IMR-90 (cell line): ENCODE results near the gene RAB40C. TPM values are rescaled to one million over a fixed set of nuclear protein-coding genes. Genes with fewer than 3 reads are reported as not detected.

Source experiments
- ATAC-seq: fragments of 200-7000 bp; cut with Tn5 transposase; 2 replicates; pipeline ENCODE4 v1.9.1; 2020; ENCODE audit warnings: low read depth, mild to moderate bottlenecking, moderate library complexity
- BruUV-seq: library from RNA; stranded (reverse); fragments of 400-500 nt; replicated peaks from 2 replicates; lab custom pipeline; 2021; lab: Mats Ljungman, UMichigan
- CTCF ChIA-PET: fragments of 300-600 bp; formaldehyde crosslinking; extraction: SDS; loops from one replicate; lab custom pipeline; 2021; ENCODE audit warnings: antibody characterized with exemption; lab: Yijun Ruan, JAX
- POLR2A ChIA-PET: fragments of 300-600 bp; sonication (Branson Sonifier 250); formaldehyde crosslinking; loops from one replicate; lab custom pipeline; 2022; ENCODE audit warnings: antibody characterized with exemption; ENCODE audit not compliant: unreplicated experiment; lab: Charles Lee
- DNase-seq: peaks from one replicate; pipeline ENCODE4 v3.0.0; 2013
- H2AFZ ChIP-seq: replicated peaks from 2 replicates; pipeline ENCODE3; 2013; ENCODE audit warnings: low read length, mild to moderate bottlenecking; ENCODE audit not compliant: poor library complexity
- H2AK5ac ChIP-seq: 2 replicates; pipeline ENCODE4 v1.6.1; 2013; ENCODE audit warnings: low read depth, low read length, inconsistent platforms
- H2AK9ac ChIP-seq: replicated peaks from 2 replicates; pipeline ENCODE3; 2013; ENCODE audit warnings: mild to moderate bottlenecking, low read depth, low read length, moderate library complexity; ENCODE audit not compliant: poor library complexity
- H2BK120ac ChIP-seq: 2 replicates; pipeline ENCODE4 v1.6.1; 2013; ENCODE audit warnings: low read depth, low read length, inconsistent platforms
- H2BK15ac ChIP-seq: 3 replicates; pipeline ENCODE4 v1.6.1; 2013; ENCODE audit warnings: low read depth, low read length, inconsistent platforms
- H2BK20ac ChIP-seq: 2 replicates; pipeline ENCODE4 v1.6.1; 2013; ENCODE audit warnings: low read depth, mild to moderate bottlenecking, inconsistent platforms, low read length, moderate library complexity
- H2BK5ac ChIP-seq: 2 replicates; pipeline ENCODE4 v1.6.1; 2013; ENCODE audit warnings: mild to moderate bottlenecking, low read depth, low read length, inconsistent platforms; ENCODE audit not compliant: poor library complexity, severe bottlenecking
- H3K14ac ChIP-seq: replicated peaks from 2 replicates; pipeline ENCODE4 v1.6.1; 2013; ENCODE audit warnings: low read depth, low read length, inconsistent platforms
- H3K18ac ChIP-seq: 2 replicates; pipeline ENCODE4 v1.6.1; 2013; ENCODE audit warnings: low read depth, low read length, control low read depth
- H3K23ac ChIP-seq: 2 replicates; pipeline ENCODE4 v1.6.1; 2013; ENCODE audit warnings: low read depth, low read length, inconsistent platforms
- H3K27ac ChIP-seq: 2 replicates; pipeline ENCODE4 v1.5.1; 2013; ENCODE audit warnings: mild to moderate bottlenecking, control low read depth, low read length; ENCODE audit not compliant: insufficient read depth
- H3K27me3 ChIP-seq: 2 replicates; pipeline ENCODE4 v1.6.1; 2013; ENCODE audit warnings: low read length; ENCODE audit not compliant: control insufficient read depth, insufficient read depth
- H3K36me3 ChIP-seq: 2 replicates; pipeline ENCODE4 v1.6.1; 2013; ENCODE audit warnings: low read length, mixed read lengths; ENCODE audit not compliant: control insufficient read depth, insufficient read depth
- H3K4ac ChIP-seq: 2 replicates; pipeline ENCODE4 v1.6.1; 2013; ENCODE audit warnings: low read depth, low read length, inconsistent platforms
- H3K4me1 ChIP-seq: 2 replicates; pipeline ENCODE4 v1.6.1; 2013; ENCODE audit warnings: low read length, mixed read lengths; ENCODE audit not compliant: control insufficient read depth, insufficient read depth
- H3K4me2 ChIP-seq: 2 replicates; pipeline ENCODE4 v1.6.1; 2013; ENCODE audit warnings: low read depth, mild to moderate bottlenecking, control low read depth, low read length, moderate library complexity
- H3K4me3 ChIP-seq: 2 replicates; pipeline ENCODE4 v1.5.1; 2013; ENCODE audit warnings: low read depth, mild to moderate bottlenecking, control low read depth, low read length, moderate library complexity; ENCODE audit not compliant: insufficient read depth
- H3K56ac ChIP-seq: 2 replicates; pipeline ENCODE4 v1.6.1; 2013; ENCODE audit warnings: low read length, inconsistent platforms; ENCODE audit not compliant: insufficient read depth; ENCODE audit errors: extremely low read depth
- H3K79me1 ChIP-seq, 2 experiments: 2 replicates each; pipeline ENCODE4 v1.6.1; 2013; ENCODE audit warnings: low read length in 2 of 2, inconsistent platforms in 1 of 2, low read depth in 1 of 2
- H3K9ac ChIP-seq: 2 replicates; pipeline ENCODE4 v1.6.1; 2013; ENCODE audit warnings: low read depth, low read length, control low read depth
- H3K9me1 ChIP-seq: 2 replicates; pipeline ENCODE4 v1.6.1; 2013; ENCODE audit warnings: low read length, inconsistent platforms; ENCODE audit not compliant: insufficient read depth
- H3K9me3 ChIP-seq: 2 replicates; pipeline ENCODE4 v1.6.1; 2013; ENCODE audit warnings: low read length; ENCODE audit not compliant: control insufficient read depth, insufficient read depth
- H4K20me1 ChIP-seq: 2 replicates; pipeline ENCODE4 v1.6.1; 2013; ENCODE audit warnings: low read length, inconsistent platforms; ENCODE audit not compliant: insufficient read depth
- H4K5ac ChIP-seq: 2 replicates; pipeline ENCODE4 v1.6.1; 2013; ENCODE audit warnings: mild to moderate bottlenecking, low read depth, low read length, control low read depth
- H4K8ac ChIP-seq, 2 experiments: 2 replicates each; pipeline ENCODE4 v1.6.1; 2013; ENCODE audit warnings: low read depth in 2 of 2, low read length in 2 of 2, control low read depth in 1 of 2, inconsistent platforms in 1 of 2
- H4K91ac ChIP-seq: 2 replicates; pipeline ENCODE4 v1.6.1; 2013; ENCODE audit warnings: low read depth, low read length, inconsistent platforms; ENCODE audit not compliant: insufficient read depth
- BHLHE40 ChIP-seq: fragments of 150-350 bp; IDR thresholded peaks from 2 replicates; pipeline ENCODE4 v1.6.1; 2016; ENCODE audit warnings: mild to moderate bottlenecking, low read depth, low read length
- CEBPB ChIP-seq: IDR thresholded peaks from 2 replicates; pipeline ENCODE4 v1.6.1; 2012; ENCODE audit warnings: low read depth, low read length, improper control_type of control experiment
- CHD1 ChIP-seq: IDR thresholded peaks from 2 replicates; pipeline ENCODE4 v1.6.1; 2012; ENCODE audit warnings: low read depth, low read length, improper control_type of control experiment
- FOS ChIP-seq: fragments of 150-350 bp; IDR thresholded peaks from 2 replicates; pipeline ENCODE4 v1.6.1; 2016; ENCODE audit warnings: low read depth, low read length
- MAFK ChIP-seq: IDR thresholded peaks from 2 replicates; pipeline ENCODE4 v1.6.1; 2012; ENCODE audit warnings: low read depth, low read length, improper control_type of control experiment
- MAZ ChIP-seq: IDR thresholded peaks from 2 replicates; pipeline ENCODE4 v1.6.1; 2012; ENCODE audit warnings: low read depth, mild to moderate bottlenecking, low read length, improper control_type of control experiment, moderate library complexity, borderline replicate concordance
- MXI1 ChIP-seq: IDR thresholded peaks from 2 replicates; pipeline ENCODE4 v1.6.1; 2012; ENCODE audit warnings: low read depth, mild to moderate bottlenecking, low read length, moderate library complexity, borderline replicate concordance
- NFE2L2 ChIP-seq: fragments of 150-350 bp; IDR thresholded peaks from 2 replicates; pipeline ENCODE4 v1.6.1; 2016; ENCODE audit warnings: low read depth, mild to moderate bottlenecking, low read length
- POLR2A ChIP-seq: IDR thresholded peaks from 2 replicates; pipeline ENCODE4 v1.6.1; 2012; ENCODE audit warnings: mild to moderate bottlenecking, low read depth, low read length
- RAD21 ChIP-seq: IDR thresholded peaks from 2 replicates; pipeline ENCODE4 v1.6.1; 2012; ENCODE audit warnings: low read length, improper control_type of control experiment
- RCOR1 ChIP-seq: IDR thresholded peaks from 2 replicates; pipeline ENCODE4 v1.6.1; 2012; ENCODE audit warnings: mild to moderate bottlenecking, low read length, improper control_type of control experiment; ENCODE audit not compliant: insufficient replicate concordance
- RFX5 ChIP-seq: IDR thresholded peaks from 2 replicates; pipeline ENCODE4 v1.8.0; 2012; ENCODE audit warnings: low read depth, mild to moderate bottlenecking, low read length, moderate library complexity
- SMC3 ChIP-seq: fragments of 150-350 bp; IDR thresholded peaks from 2 replicates; pipeline ENCODE4 v1.6.1; 2016; ENCODE audit warnings: low read depth, mild to moderate bottlenecking, antibody characterized with exemption, low read length, moderate library complexity
- WGBS, 2 experiments: methylation state at CpG; one replicate each; pipeline versions ENCODE4 v1.1.5 to v1.1.7; 2013; ENCODE audit warnings: missing lambda C conversion rate in 2 of 2; ENCODE audit not compliant: insufficient read length in 1 of 2; ENCODE audit errors: extremely low coverage in 2 of 2; 5-methylcytosine and 5-hydroxymethylcytosine counted together
- dilution Hi-C: fragments of 300-500 bp; cut with HindIII; formaldehyde crosslinking; loops from one replicate; pipeline ENCODE4 v1.14.3; 2018; ENCODE audit warnings: low sequenced_read_pairs; ENCODE audit not compliant: unreplicated experiment
- in situ Hi-C: fragments of 300-500 bp; cut with MboI; formaldehyde crosslinking; loops from 3 replicates; pipeline ENCODE4 v1.14.3; 2019; ENCODE audit warnings: low sequenced_read_pairs, inconsistent platforms, mixed read lengths
- intact Hi-C: fragments of 100-400 bp; cut with micrococcal nuclease; formaldehyde crosslinking; loops from 2 replicates; pipeline ENCODE4 v1.10.0; 2022
- polyA plus RNA-seq, 3 experiments: library from polyadenylated mRNA; depleted of rRNA; stranded (reverse); fragments of >200 nt; gene quantifications; 2 replicates each; pipeline ENCODE4 v1.2.3, GENCODE V29; 2012; ENCODE audit warnings: low replicate concordance in 1 of 3
- total RNA-seq: library from RNA; depleted of rRNA; stranded (reverse); fragments of >200 nt; gene quantifications from 2 replicates; pipeline ENCODE4 v1.2.3, GENCODE V29; 2012
- TF ChIP-seq, protein P1 (sequence below): fragments of 150-350 bp; IDR thresholded peaks from 2 replicates; pipeline ENCODE4 v1.6.1; 2016; ENCODE audit warnings: low read depth, mild to moderate bottlenecking, low read length, moderate library complexity, borderline replicate concordance
- TF ChIP-seq, protein P2 (sequence below): fragments of 150-350 bp; IDR thresholded peaks from 2 replicates; pipeline ENCODE4 v1.6.1; 2017; ENCODE audit warnings: mild to moderate bottlenecking, antibody characterized with exemption, low read length, low read depth

Gene RAB40C
- total and polyA plus RNA-seq, 2 of the 4 experiments (the other 2 are of a cell fraction), result 6.8 to 13.7 TPM

DNA sequence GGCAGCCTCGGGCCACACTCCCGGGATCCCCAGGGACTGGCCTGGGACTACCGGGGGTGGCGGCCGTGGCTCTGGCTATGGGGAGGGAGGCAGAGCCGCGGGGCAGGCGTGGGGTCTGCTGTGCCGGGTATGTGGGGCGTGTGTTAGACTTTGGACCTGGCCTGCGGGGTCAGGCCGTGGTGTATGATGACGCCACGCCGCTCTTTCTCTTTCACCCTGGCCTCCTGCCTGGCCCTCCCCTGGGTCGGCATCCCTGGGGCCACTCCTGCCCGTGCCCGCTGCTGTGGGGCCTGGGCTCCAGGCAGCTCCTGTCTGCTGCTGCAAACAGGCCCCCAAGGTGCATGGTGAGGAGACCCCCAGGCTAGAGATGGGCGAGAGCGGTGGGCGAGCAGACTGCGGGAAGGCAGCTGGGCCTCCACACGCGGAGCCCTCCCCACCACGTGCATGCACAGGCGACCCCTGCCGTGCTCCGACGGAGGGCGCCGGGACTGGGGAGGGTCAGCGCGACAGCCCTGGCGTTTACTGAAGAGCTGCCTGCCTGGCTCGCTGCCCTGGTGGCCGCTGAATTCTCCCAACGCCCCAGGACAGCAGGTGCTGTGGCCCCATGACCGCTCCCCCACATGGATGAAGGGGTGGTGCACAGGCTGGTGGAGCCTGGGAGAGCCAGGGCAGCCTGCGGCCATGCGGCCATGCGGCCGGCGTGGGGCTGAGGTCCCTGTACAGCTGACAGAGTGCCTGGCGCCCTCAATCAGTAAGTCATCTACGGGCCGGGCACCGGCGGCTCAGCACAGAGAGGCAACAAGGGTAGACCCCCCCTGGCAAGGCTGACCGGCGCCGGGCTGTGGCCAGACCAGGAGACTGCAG, 46.3 kb upstream of the RAB40C start:
- no peak overlapping the region for H2BK15ac ChIP-seq
- H3K27me3 ChIP-seq, result no peaks in the 10 kb centered on the region
- ATAC-seq (no peak), DNase-seq (no peak)
- H3K4me3 ChIP-seq, result no peak overlapping the region
- peaks cover 13% of the 10 kb centered on the region for H3K36me3 ChIP-seq
- H4K5ac ChIP-seq, result no peak overlapping the region
- H4K8ac ChIP-seq, result no peak overlapping the region
- no peak overlapping the region for H2BK120ac ChIP-seq
- no peaks in the 10 kb centered on the region for H3K9me3 ChIP-seq
- peaks cover 4% of the 10 kb centered on the region; the same call in 1 of the 2 replicates for H3K9me1 ChIP-seq
- BruUV-seq, result no TSS peak
- no peak overlapping the region for H3K14ac ChIP-seq
- no peak overlapping the region for H3K9ac ChIP-seq
- no peak overlapping the region for H2BK5ac ChIP-seq
- H3K56ac ChIP-seq, result no peak overlapping the region
- ChIA-PET POLR2A (no interaction called here), CTCF (no interaction called here)
- no peak overlapping the region for H4K91ac ChIP-seq
- H4K20me1 ChIP-seq, result peaks cover 66% of the 10 kb centered on the region
- no peak overlapping the region for H3K4me2 ChIP-seq
- H2AK9ac ChIP-seq, result peak overlapping the region; percentile 28
- dilution Hi-C loops (no loop called here), intact Hi-C loops (no loop called here), in situ Hi-C loops (no loop called here)
- H3K4me1 ChIP-seq, result peaks cover 15% of the 10 kb centered on the region
- no peak overlapping the region for H2BK20ac ChIP-seq
- WGBS, 2 experiments, result 92% methylated on average over 25 of the region's 51 CpGs; no CpG with 5 or more reads in 1 of the 2 experiments
- no peak overlapping the region for H3K4ac ChIP-seq
- no peak overlapping the region for H3K27ac ChIP-seq
- H3K23ac ChIP-seq, result no peak overlapping the region
- H3K79me1 ChIP-seq, result peaks cover 10 to 41% of the 10 kb centered on the region in 2 experiments
- H2AFZ ChIP-seq, result no peak overlapping the region
- H2AK5ac ChIP-seq, result no peak overlapping the region
- no peak overlapping the region for H3K18ac ChIP-seq
- TF ChIP-seq, protein P1, sequence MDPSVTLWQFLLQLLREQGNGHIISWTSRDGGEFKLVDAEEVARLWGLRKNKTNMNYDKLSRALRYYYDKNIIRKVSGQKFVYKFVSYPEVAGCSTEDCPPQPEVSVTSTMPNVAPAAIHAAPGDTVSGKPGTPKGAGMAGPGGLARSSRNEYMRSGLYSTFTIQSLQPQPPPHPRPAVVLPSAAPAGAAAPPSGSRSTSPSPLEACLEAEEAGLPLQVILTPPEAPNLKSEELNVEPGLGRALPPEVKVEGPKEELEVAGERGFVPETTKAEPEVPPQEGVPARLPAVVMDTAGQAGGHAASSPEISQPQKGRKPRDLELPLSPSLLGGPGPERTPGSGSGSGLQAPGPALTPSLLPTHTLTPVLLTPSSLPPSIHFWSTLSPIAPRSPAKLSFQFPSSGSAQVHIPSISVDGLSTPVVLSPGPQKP, result no peak
- TF ChIP-seq RFX5, result no peak
- no peak for TF ChIP-seq CEBPB
- TF ChIP-seq MXI1, result no peak
- no peak for TF ChIP-seq POLR2A
- TF ChIP-seq FOS, result no peak
- TF ChIP-seq SMC3, result no peak
- TF ChIP-seq MAFK, result no peak
- TF ChIP-seq CHD1, result no peak
- TF ChIP-seq BHLHE40, result no peak
- TF ChIP-seq NFE2L2, result no peak
- TF ChIP-seq RAD21, result no peak
- TF ChIP-seq, protein P2, sequence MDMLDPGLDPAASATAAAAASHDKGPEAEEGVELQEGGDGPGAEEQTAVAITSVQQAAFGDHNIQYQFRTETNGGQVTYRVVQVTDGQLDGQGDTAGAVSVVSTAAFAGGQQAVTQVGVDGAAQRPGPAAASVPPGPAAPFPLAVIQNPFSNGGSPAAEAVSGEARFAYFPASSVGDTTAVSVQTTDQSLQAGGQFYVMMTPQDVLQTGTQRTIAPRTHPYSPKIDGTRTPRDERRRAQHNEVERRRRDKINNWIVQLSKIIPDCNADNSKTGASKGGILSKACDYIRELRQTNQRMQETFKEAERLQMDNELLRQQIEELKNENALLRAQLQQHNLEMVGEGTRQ, result no peak
- no peak for TF ChIP-seq RCOR1
- TF ChIP-seq MAZ, result no peak
